GM12878 (cell line): ENCODE results near the gene MITD1. TPM values are rescaled to one million over a fixed set of nuclear protein-coding genes. Genes with fewer than 3 reads are reported as not detected.

Experiments used
- EED ChIP-seq: sonication (generic); IDR thresholded peaks from 2 replicates; pipeline ENCODE4 v1.6.1; 2016; ENCODE audit warnings: antibody characterized with exemption, low read depth
- HDAC2 ChIP-seq: fragments of 200-600 bp; sonication (generic); IDR thresholded peaks from 2 replicates; pipeline ENCODE4 v1.6.1; 2017
- IKZF1 ChIP-seq: fragments of 450-650 bp; conservative IDR thresholded peaks from 2 replicates; pipeline ENCODE4 v1.6.1; 2017; ENCODE audit warnings: antibody characterized with exemption, mild to moderate bottlenecking
- PBX3 ChIP-seq: IDR thresholded peaks from 2 replicates; pipeline ENCODE4 v1.6.1; 2011; ENCODE audit warnings: mild to moderate bottlenecking, low read depth, low read length, moderate library complexity; ENCODE audit not compliant: insufficient replicate concordance
- PKNOX1 ChIP-seq: fragments of 450-650 bp; IDR thresholded peaks from 2 replicates; pipeline ENCODE4 v1.6.1; 2016; ENCODE audit warnings: mild to moderate bottlenecking
- RCOR1 ChIP-seq: conservative IDR thresholded peaks from 2 replicates; pipeline ENCODE4 v1.6.1; 2012; ENCODE audit warnings: low read depth, low read length, improper control_type of control experiment
- SIX5 ChIP-seq: IDR thresholded peaks from 2 replicates; pipeline ENCODE4 v1.6.1; 2011; ENCODE audit warnings: mild to moderate bottlenecking, low read depth, low read length, moderate library complexity; ENCODE audit not compliant: severe bottlenecking
- SRF ChIP-seq, 2 experiments: IDR thresholded peaks; 2 replicates each; pipeline ENCODE4 v1.6.1; 2011; ENCODE audit warnings: low read depth in 2 of 2, low read length in 2 of 2, mild to moderate bottlenecking in 1 of 2, moderate library complexity in 1 of 2
- USF2 ChIP-seq: IDR thresholded peaks from 2 replicates; pipeline ENCODE4 v1.6.1; 2011; ENCODE audit warnings: low read depth, low read length, improper control_type of control experiment, borderline replicate concordance
- ZBTB40 ChIP-seq: fragments of 450-650 bp; IDR thresholded peaks from 2 replicates; pipeline ENCODE4 v1.6.1; 2016; ENCODE audit warnings: mild to moderate bottlenecking, moderate library complexity, borderline replicate concordance
- ZNF687 ChIP-seq: fragments of 450-650 bp; IDR thresholded peaks from 2 replicates; pipeline ENCODE4 v1.6.1; 2017; ENCODE audit warnings: mild to moderate bottlenecking, moderate library complexity
- polyA plus RNA-seq, 11 experiments: library from polyadenylated mRNA; depleted of rRNA in 4 of 11; unstranded in 6 of 11; stranded (reverse) in 5 of 11; fragments of >200 nt; fragmentation: Nextera tagmentation in 4 of 11; fragmentation: Illumina TruSeq in 1 of 11; extraction: Ambion mirVana in 4 of 11; extraction: Trizol in 1 of 11; gene quantifications; 1 replicate in 1 of 11; 2 replicates in 10 of 11; pipeline versions ENCODE4 v1.2.1 to v1.2.3, GENCODE V29; 2011 to 2016; ENCODE audit warnings: inconsistent platforms in 2 of 11, missing spikeins in 2 of 11, low read depth in 1 of 11
- total RNA-seq, 4 experiments: library from RNA; depleted of rRNA in 3 of 4; stranded (reverse); fragments of >200 nt in 3 of 4; fragmentation: Illumina TruSeq in 1 of 4; extraction: Trizol in 1 of 4; gene quantifications; 2 replicates each; pipeline versions ENCODE4 v1.2.1 to v1.2.3, GENCODE V29; 2013 to 2021
- TF ChIP-seq, protein P1 (sequence below): fragments of 450-650 bp; conservative IDR thresholded peaks from 2 replicates; pipeline ENCODE4 v1.6.1; 2017; ENCODE audit warnings: mild to moderate bottlenecking, moderate library complexity
- TF ChIP-seq, protein P2 (sequence below): IDR thresholded peaks from 2 replicates; pipeline ENCODE4 v1.6.1; 2012; ENCODE audit warnings: low read depth, low read length, improper control_type of control experiment

The MITD1 gene
- total and polyA plus RNA-seq, 10 of the 15 experiments (the other 5 are each of a cell fraction or from before 2014, with no cell fraction given), result 33.0 to 116 (median 63.5) TPM

- TF ChIP-seq PBX3, result no peak
- peak; percentile 86 for TF ChIP-seq ZBTB40
- TF ChIP-seq, protein P1, sequence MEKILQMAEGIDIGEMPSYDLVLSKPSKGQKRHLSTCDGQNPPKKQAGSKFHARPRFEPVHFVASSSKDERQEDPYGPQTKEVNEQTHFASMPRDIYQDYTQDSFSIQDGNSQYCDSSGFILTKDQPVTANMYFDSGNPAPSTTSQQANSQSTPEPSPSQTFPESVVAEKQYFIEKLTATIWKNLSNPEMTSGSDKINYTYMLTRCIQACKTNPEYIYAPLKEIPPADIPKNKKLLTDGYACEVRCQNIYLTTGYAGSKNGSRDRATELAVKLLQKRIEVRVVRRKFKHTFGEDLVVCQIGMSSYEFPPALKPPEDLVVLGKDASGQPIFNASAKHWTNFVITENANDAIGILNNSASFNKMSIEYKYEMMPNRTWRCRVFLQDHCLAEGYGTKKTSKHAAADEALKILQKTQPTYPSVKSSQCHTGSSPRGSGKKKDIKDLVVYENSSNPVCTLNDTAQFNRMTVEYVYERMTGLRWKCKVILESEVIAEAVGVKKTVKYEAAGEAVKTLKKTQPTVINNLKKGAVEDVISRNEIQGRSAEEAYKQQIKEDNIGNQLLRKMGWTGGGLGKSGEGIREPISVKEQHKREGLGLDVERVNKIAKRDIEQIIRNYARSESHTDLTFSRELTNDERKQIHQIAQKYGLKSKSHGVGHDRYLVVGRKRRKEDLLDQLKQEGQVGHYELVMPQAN, result peak; percentile 94
- TF ChIP-seq HDAC2, result no peak
- TF ChIP-seq, protein P2, sequence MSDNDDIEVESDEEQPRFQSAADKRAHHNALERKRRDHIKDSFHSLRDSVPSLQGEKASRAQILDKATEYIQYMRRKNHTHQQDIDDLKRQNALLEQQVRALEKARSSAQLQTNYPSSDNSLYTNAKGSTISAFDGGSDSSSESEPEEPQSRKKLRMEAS, result peak; percentile 86
- TF ChIP-seq SRF (IDR thresholded peaks at IDR 0.05; ENCODE audit: low read depth in 2 of 2, low read length in 2 of 2), result 0 out of 4 replicates have a peak, but pooled peaks of 1 of the 2 experiments have one; percentile 24
- TF ChIP-seq RCOR1, result no peak
- TF ChIP-seq ZNF687, result peak; percentile 93
- TF ChIP-seq IKZF1, result peak; percentile 98
- TF ChIP-seq USF2, result no peak
- TF ChIP-seq SIX5, result no peak
- TF ChIP-seq PKNOX1, result no peak
- peak; percentile 87 for TF ChIP-seq EED
These were observed 26.0 kb downstream of the MITD1 start, which contains the start of the genes LIPT1 and TSGA10 (continued) for GRCh38 chr2:99154643-99155536.
